GM23338 (cell line): ENCODE data around the gene ACTA2.

Source experiments
- CREB1 ChIP-seq: fragments of 250-450 bp; sonication (Bioruptor Pico); IDR thresholded peaks from 2 replicates; pipeline ENCODE4 v1.5.0; 2020; ENCODE audit warnings: low read depth, mild to moderate bottlenecking, moderate library complexity
- EZH2 ChIP-seq: fragments of 200-600 bp; sonication (generic); IDR thresholded peaks from one replicate; pipeline ENCODE4 v1.8.0; 2017; ENCODE audit warnings: antibody characterized with exemption, mild to moderate bottlenecking, low read depth; ENCODE audit not compliant: unreplicated experiment
- EZH2phosphoT487 ChIP-seq: fragments of 200-600 bp; sonication (generic); IDR thresholded peaks from one replicate; pipeline ENCODE4 v1.8.1; 2018; ENCODE audit warnings: antibody characterized with exemption; ENCODE audit not compliant: unreplicated experiment
- JUNB ChIP-seq: IDR thresholded peaks from one replicate; pipeline ENCODE4 v1.6.1; 2016; ENCODE audit warnings: antibody characterized with exemption; ENCODE audit not compliant: unreplicated experiment
- NANOG ChIP-seq: IDR thresholded peaks from 2 replicates; pipeline ENCODE4 v1.6.1; 2016; ENCODE audit warnings: antibody characterized with exemption, borderline replicate concordance
- POLR2AphosphoS5 ChIP-seq: IDR thresholded peaks from 2 replicates; pipeline ENCODE4 v1.6.1; 2016; ENCODE audit warnings: antibody characterized with exemption, low read depth
- STAT1 ChIP-seq: IDR thresholded peaks from one replicate; pipeline ENCODE4 v1.6.1; 2016; ENCODE audit warnings: antibody characterized with exemption; ENCODE audit not compliant: unreplicated experiment
- ZNF114 ChIP-seq: fragments of 250-450 bp; sonication (Bioruptor Pico); IDR thresholded peaks from 2 replicates; pipeline ENCODE4 v1.5.0; 2020; ENCODE audit warnings: mild to moderate bottlenecking, moderate library complexity
- ZNF331 ChIP-seq: fragments of 250-450 bp; sonication (Bioruptor Pico); IDR thresholded peaks from 2 replicates; pipeline ENCODE4 v1.5.0; 2020; ENCODE audit warnings: low read depth, mild to moderate bottlenecking, moderate library complexity
- TF ChIP-seq, protein P1 (sequence below), 2 experiments: fragments of 200-600 bp in 1 of 2; sonication (generic) in 1 of 2; conservative IDR thresholded peaks; 2 replicates each; pipeline versions ENCODE4 v1.5.1 to v1.6.1; 2016 to 2017; ENCODE audit warnings: antibody characterized with exemption in 2 of 2, low read depth in 2 of 2, mild to moderate bottlenecking in 2 of 2, moderate library complexity in 1 of 2
- TF ChIP-seq, protein P2 (sequence below): IDR thresholded peaks from one replicate; pipeline ENCODE4 v1.6.1; 2018; ENCODE audit warnings: antibody characterized with exemption; ENCODE audit not compliant: unreplicated experiment
- TF ChIP-seq, protein P3 (sequence below): IDR thresholded peaks from 2 replicates; pipeline ENCODE4 v1.6.1; 2016; ENCODE audit warnings: antibody characterized with exemption
- TF ChIP-seq, protein P4 (sequence below): fragments of 250-450 bp; sonication (Bioruptor Pico); IDR thresholded peaks from 2 replicates; pipeline ENCODE4 v1.5.0; 2020; ENCODE audit warnings: mild to moderate bottlenecking, moderate library complexity

DNA sequence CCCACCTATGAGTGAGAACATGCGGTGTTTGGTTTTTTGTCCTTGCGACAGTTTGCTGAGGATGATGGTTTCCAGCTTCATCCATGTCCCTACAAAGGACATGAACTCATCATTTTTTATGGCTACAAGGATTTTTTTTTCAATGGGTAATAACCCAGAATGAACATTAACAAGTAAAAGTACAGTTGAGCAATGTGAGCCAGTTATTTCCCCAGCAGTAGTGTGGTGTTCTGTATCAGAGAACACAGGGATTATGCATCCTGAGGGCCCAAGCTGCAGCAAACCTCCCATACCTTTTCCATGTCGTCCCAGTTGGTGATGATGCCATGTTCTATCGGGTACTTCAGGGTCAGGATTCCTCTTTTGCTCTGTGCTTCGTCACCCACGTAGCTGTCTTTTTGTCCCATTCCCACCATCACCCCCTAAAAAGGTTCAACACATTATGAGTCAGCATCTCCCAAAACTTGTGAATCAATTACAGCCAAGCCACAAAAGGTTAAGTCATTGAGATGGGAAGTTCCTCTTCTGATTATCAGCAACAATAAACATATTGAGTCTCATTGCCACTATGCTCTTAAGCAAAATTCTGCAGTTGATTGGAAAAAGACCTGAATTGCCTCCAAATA is 5.5 kb downstream of the ACTA2 start:
- TF ChIP-seq, protein P1, sequence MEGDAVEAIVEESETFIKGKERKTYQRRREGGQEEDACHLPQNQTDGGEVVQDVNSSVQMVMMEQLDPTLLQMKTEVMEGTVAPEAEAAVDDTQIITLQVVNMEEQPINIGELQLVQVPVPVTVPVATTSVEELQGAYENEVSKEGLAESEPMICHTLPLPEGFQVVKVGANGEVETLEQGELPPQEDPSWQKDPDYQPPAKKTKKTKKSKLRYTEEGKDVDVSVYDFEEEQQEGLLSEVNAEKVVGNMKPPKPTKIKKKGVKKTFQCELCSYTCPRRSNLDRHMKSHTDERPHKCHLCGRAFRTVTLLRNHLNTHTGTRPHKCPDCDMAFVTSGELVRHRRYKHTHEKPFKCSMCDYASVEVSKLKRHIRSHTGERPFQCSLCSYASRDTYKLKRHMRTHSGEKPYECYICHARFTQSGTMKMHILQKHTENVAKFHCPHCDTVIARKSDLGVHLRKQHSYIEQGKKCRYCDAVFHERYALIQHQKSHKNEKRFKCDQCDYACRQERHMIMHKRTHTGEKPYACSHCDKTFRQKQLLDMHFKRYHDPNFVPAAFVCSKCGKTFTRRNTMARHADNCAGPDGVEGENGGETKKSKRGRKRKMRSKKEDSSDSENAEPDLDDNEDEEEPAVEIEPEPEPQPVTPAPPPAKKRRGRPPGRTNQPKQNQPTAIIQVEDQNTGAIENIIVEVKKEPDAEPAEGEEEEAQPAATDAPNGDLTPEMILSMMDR (conservative IDR thresholded peaks at IDR 0.05; ENCODE audit: low read depth in 2 of 2) = no peak
- TF ChIP-seq, protein P2, sequence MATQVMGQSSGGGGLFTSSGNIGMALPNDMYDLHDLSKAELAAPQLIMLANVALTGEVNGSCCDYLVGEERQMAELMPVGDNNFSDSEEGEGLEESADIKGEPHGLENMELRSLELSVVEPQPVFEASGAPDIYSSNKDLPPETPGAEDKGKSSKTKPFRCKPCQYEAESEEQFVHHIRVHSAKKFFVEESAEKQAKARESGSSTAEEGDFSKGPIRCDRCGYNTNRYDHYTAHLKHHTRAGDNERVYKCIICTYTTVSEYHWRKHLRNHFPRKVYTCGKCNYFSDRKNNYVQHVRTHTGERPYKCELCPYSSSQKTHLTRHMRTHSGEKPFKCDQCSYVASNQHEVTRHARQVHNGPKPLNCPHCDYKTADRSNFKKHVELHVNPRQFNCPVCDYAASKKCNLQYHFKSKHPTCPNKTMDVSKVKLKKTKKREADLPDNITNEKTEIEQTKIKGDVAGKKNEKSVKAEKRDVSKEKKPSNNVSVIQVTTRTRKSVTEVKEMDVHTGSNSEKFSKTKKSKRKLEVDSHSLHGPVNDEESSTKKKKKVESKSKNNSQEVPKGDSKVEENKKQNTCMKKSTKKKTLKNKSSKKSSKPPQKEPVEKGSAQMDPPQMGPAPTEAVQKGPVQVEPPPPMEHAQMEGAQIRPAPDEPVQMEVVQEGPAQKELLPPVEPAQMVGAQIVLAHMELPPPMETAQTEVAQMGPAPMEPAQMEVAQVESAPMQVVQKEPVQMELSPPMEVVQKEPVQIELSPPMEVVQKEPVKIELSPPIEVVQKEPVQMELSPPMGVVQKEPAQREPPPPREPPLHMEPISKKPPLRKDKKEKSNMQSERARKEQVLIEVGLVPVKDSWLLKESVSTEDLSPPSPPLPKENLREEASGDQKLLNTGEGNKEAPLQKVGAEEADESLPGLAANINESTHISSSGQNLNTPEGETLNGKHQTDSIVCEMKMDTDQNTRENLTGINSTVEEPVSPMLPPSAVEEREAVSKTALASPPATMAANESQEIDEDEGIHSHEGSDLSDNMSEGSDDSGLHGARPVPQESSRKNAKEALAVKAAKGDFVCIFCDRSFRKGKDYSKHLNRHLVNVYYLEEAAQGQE = no peak
- TF ChIP-seq EZH2 (no peak), CREB1 (CRISPR knock-in tag) (no peak), POLR2AphosphoS5 (no peak), STAT1 (no peak), EZH2phosphoT487 (no peak), ZNF331 (CRISPR knock-in tag) (no peak), JUNB (no peak), NANOG (no peak), ZNF114 (no peak)
- TF ChIP-seq, protein P3, sequence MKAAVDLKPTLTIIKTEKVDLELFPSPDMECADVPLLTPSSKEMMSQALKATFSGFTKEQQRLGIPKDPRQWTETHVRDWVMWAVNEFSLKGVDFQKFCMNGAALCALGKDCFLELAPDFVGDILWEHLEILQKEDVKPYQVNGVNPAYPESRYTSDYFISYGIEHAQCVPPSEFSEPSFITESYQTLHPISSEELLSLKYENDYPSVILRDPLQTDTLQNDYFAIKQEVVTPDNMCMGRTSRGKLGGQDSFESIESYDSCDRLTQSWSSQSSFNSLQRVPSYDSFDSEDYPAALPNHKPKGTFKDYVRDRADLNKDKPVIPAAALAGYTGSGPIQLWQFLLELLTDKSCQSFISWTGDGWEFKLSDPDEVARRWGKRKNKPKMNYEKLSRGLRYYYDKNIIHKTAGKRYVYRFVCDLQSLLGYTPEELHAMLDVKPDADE = no peak
- TF ChIP-seq, protein P4, sequence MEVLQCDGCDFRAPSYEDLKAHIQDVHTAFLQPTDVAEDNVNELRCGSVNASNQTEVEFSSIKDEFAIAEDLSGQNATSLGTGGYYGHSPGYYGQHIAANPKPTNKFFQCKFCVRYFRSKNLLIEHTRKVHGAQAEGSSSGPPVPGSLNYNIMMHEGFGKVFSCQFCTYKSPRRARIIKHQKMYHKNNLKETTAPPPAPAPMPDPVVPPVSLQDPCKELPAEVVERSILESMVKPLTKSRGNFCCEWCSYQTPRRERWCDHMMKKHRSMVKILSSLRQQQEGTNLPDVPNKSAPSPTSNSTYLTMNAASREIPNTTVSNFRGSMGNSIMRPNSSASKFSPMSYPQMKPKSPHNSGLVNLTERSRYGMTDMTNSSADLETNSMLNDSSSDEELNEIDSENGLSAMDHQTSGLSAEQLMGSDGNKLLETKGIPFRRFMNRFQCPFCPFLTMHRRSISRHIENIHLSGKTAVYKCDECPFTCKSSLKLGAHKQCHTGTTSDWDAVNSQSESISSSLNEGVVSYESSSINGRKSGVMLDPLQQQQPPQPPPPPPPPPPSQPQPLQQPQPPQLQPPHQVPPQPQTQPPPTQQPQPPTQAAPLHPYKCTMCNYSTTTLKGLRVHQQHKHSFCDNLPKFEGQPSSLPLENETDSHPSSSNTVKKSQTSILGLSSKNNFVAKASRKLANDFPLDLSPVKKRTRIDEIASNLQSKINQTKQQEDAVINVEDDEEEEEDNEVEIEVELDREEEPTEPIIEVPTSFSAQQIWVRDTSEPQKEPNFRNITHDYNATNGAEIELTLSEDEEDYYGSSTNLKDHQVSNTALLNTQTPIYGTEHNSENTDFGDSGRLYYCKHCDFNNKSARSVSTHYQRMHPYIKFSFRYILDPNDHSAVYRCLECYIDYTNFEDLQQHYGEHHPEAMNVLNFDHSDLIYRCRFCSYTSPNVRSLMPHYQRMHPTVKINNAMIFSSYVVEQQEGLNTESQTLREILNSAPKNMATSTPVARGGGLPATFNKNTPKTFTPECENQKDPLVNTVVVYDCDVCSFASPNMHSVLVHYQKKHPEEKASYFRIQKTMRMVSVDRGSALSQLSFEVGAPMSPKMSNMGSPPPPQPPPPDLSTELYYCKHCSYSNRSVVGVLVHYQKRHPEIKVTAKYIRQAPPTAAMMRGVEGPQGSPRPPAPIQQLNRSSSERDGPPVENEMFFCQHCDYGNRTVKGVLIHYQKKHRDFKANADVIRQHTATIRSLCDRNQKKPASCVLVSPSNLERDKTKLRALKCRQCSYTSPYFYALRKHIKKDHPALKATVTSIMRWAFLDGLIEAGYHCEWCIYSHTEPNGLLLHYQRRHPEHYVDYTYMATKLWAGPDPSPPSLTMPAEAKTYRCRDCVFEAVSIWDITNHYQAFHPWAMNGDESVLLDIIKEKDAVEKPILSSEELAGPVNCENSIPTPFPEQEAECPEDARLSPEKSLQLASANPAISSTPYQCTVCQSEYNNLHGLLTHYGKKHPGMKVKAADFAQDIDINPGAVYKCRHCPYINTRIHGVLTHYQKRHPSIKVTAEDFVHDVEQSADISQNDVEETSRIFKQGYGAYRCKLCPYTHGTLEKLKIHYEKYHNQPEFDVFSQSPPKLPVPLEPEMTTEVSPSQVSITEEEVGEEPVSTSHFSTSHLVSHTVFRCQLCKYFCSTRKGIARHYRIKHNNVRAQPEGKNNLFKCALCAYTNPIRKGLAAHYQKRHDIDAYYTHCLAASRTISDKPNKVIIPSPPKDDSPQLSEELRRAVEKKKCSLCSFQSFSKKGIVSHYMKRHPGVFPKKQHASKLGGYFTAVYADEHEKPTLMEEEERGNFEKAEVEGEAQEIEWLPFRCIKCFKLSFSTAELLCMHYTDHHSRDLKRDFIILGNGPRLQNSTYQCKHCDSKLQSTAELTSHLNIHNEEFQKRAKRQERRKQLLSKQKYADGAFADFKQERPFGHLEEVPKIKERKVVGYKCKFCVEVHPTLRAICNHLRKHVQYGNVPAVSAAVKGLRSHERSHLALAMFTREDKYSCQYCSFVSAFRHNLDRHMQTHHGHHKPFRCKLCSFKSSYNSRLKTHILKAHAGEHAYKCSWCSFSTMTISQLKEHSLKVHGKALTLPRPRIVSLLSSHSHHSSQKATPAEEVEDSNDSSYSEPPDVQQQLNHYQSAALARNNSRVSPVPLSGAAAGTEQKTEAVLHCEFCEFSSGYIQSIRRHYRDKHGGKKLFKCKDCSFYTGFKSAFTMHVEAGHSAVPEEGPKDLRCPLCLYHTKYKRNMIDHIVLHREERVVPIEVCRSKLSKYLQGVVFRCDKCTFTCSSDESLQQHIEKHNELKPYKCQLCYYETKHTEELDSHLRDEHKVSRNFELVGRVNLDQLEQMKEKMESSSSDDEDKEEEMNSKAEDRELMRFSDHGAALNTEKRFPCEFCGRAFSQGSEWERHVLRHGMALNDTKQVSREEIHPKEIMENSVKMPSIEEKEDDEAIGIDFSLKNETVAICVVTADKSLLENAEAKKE = no peak
